ENCODE results near the gene PKP1.

The PKP1 gene

DNA sequence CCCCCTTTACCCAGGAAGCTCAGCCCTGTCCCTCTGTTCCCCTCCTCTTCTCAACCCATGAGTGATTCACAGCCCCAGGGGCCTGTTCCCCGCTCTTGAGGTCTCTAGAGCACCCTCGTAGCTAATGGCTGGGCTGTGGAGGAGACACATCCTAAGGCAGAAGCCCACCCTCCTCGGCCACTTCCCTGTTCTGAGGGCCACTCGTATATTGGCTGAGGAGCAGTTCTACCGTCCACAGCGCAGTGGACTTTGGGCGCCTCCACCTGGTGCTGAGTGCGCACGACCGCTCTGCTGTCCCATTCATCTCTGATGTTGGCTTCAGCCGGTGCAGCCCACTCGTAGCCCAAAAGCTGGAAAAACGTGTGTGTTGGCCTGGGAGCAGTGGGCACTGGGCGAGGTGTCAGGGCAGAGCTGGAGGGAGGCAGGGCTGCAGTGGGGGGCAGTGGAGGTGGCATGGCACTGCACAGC lies 24.5 kb upstream of the PKP1 start:
- H3K4me3 ChIP-seq (ENCODE audit: low read length), result no peak overlapping the region
- DNase-seq (ENCODE audit: low read depth, low spot score), result no peak

DNA sequence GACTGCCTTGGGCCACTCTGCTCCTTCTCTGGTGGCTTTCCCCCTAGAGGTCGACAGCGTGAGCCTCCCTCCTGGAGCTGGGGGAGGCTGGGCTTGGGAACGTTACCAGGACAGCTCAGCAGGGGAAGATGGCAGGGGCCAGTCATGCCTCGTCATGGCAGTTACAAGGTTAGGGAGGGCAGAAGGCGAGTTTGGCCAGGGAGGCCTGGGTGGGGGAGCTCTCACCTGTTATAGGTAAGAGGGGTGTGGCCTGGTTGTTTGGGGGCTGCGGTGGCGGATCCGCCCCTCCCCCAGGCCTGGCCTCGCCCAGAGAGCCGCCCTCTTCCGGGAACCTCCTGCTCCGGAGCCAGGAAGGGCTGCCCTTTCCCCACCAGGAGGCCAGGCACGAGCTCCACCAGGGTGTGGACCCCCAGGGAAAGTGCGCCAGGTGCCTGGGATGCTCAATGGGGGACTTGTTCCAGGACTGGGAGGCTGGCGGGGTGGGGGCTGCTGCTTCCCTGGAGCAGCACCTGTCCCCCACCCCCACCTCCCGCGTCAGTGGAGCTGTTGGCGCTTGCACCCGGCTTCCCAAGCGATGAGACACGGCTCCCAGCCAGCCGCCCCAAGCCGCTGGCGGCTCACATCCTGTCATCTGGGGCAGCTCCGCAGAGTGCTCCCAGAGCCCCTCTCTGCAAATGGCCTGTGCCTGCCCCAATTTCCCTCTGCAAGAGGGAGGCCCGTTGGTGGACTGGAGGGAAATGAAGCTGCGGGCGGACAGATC lies 23.6 kb upstream of the PKP1 start:
- DNase-seq (ENCODE audit: low read depth, low spot score), result no peak
- H3K4me3 ChIP-seq (ENCODE audit: low read length), result no peak overlapping the region

GRCh38 chr1:201260236-201260590 lies 23.1 kb upstream of the PKP1 start:
- no peak overlapping the region for H3K4me3 ChIP-seq (ENCODE audit: low read length)
- no peak for DNase-seq (ENCODE audit: low read depth, low spot score)

DNA sequence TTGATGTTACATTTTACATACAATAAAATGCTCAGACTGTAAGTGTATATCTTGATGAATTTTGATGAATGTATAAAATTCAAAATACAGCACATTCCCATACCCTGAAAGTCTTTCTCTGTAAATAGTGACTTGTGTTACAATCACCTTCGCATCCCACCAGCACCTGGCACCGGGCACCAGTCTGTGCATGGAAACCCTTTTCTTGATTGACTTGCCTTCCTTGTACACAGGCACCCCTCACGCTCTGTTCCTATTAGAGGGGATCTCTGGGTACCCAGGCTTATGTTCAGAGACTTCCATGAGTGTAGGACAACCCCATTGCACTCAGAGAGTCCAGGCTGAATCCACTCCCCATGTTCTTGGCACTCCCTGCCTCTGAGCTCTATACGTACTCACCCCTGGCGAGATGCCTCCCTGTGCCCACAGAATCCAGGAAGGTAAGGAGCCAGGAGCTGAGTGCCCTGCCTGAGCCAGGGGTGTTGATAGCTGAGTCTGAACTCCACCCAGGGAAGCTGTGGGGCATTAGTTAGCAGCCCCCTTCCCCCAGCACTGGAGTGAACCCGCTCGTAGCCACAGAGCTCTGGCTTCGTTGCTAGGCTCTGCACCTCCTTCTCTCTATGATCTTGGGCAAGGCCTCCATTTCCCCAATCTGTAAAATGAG lies 22.5 kb upstream of the PKP1 start:
- no peak overlapping the region for H3K4me3 ChIP-seq (ENCODE audit: low read length)
- no peak for DNase-seq (ENCODE audit: low read depth, low spot score)

GRCh38 chr1:201261771-201262547 lies 21.3 kb upstream of the PKP1 start:
- H3K4me3 ChIP-seq (ENCODE audit: low read length), result no peak overlapping the region
- DNase-seq (ENCODE audit: low read depth, low spot score), result no peak

DNA sequence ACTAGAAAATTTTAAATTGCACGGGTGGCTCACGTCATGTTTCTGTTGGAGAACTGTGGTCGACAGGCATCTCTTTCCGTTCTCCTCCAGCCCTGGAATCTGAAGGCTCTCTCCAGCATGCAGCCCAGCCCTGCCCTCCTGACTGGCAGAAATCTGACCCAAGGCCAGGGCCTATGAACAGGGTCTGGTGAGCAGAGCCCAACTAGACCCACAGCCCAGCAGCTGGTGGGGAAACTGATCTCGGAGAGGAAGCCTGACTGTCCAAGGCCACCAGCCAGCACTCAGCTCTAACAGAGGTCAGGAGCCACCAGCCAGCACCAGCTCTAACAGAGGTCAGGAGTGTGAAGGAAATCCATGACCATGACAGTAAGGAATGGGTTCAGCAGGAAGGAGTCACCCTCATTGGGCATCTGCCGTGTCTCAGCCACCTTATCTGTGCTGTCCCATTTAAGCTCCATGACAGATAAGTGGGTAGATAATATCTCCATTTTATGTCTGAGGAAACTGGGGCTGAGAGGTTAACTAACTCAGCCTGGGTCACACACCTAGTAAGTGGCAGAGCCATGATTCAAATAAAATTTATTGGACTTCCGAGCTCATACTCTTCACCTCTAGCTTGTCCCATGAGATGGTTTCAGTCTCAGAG lies 20.2 kb upstream of the PKP1 start:
- no peak for DNase-seq (ENCODE audit: low read depth, low spot score)
- H3K4me3 ChIP-seq (ENCODE audit: low read length), result no peak overlapping the region

DNA sequence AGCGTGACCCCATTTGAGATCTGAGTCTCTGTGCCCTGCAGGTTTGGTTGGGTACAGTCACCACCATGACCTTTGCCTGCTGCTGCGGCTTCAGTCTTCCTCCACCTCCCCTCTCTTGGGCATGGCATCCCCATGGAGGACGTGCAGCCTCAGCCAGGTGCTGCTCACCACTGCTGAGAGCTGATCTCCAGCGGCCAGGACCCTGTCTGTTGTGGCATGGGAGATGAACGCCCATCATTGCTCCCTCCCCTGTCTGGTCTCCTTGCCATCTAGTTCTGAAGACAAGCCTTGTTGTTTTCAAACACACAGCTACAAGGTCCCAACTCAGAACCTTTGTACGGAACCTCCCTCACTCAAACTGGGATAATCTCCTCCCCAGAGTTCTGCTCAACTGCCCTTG lies 19.2 kb upstream of the PKP1 start:
- DNase-seq (ENCODE audit: low read depth, low spot score), result no peak
- no peak overlapping the region for H3K4me3 ChIP-seq (ENCODE audit: low read length)

DNA sequence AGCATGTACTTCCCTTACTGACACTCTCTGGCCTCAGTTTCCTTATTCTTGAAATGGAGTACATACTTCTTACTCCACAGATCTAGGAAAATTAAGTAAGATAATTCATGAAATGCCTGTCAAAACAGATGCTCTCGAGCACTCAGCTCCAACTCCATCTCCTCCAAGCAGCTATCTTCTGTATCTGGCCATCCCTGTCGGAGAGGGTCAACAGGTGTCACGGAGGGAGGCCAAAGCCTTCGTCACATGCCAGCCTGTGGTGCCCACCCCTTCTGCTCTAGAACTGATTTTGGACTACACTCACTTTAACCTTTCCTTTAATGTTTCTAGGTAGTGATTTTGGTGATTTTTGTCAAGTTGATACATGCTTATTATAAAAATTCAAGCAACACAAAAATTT lies 18.8 kb upstream of the PKP1 start:
- H3K4me3 ChIP-seq (ENCODE audit: low read length), result no peak overlapping the region
- no peak for DNase-seq (ENCODE audit: low read depth, low spot score)

DNA sequence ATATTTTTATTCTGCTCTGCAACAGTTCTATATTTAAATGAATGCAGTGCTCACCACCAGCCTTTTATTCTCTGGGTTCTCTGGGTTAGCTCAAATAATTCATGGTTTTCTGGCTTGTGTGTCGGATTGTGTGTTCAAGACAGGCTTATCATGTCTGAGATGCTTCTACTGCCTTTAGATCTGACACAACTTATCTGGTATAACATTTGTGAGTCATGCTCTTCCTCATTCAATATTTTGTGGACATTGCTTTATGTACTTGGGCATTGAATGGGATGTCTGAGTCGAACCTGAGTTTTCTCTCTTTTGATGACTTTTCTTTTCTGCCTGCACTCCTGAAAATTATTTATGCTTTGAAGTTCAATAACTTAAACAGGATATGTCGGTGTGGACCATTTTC lies 17.6 kb upstream of the PKP1 start:
- no peak overlapping the region for H3K4me3 ChIP-seq (ENCODE audit: low read length)
- DNase-seq (ENCODE audit: low read depth, low spot score), result no peak

DNA sequence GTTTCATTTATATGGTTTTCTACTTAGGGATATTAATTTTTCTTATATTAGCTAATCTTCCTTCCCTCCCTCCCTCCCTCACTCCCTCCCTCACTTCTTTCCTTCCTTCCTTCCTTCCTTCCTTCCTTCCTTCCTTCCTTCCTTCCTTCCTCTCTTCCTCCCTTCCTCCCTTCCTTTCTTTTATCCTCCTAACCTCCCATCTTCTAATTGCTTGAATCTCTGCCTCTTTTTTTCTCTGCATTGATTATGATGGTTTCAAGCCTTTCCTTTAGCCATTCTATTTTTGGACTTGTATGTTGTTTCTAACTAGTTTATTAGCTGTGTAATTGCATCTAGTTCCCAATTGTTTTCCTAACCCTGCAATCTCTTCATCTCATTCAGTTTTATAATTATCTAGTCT lies 17.0 kb upstream of the PKP1 start:
- no peak for DNase-seq (ENCODE audit: low read depth, low spot score)
- no peak overlapping the region for H3K4me3 ChIP-seq (ENCODE audit: low read length)

DNA sequence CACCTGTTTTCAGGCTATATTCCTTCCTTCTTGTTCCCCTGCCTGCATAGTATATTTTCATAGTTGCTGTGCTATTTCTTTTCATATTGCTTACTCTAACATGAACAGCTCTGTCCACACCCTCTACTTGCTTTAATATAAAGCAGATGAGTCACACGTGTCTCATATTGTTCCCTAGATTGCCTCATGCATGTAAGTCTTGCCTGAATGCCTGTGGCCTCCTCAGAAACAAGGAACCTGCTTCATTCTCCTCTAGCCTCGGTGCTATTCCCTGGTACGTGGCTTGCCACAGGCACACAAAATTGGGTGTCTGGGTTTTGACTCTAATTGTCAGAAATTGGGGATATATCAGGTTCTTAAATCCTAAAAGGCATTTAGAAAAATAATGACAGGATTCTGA lies 16.5 kb upstream of the PKP1 start:
- no peak overlapping the region for H3K4me3 ChIP-seq (ENCODE audit: low read length)
- DNase-seq (ENCODE audit: low read depth, low spot score), result no peak

GRCh38 chr1:201267481-201268229 lies 15.7 kb upstream of the PKP1 start:
- no peak overlapping the region for H3K4me3 ChIP-seq (ENCODE audit: low read length)
- no peak for DNase-seq (ENCODE audit: low read depth, low spot score)

GRCh38 chr1:201268604-201269151 lies 14.6 kb upstream of the PKP1 start:
- H3K4me3 ChIP-seq (ENCODE audit: low read length), result no peak overlapping the region
- no peak for DNase-seq (ENCODE audit: low read depth, low spot score)

GRCh38 chr1:201269281-201269680 lies 14.0 kb upstream of the PKP1 start:
- H3K4me3 ChIP-seq (ENCODE audit: low read length), result no peak overlapping the region
- no peak for DNase-seq (ENCODE audit: low read depth, low spot score)

DNA sequence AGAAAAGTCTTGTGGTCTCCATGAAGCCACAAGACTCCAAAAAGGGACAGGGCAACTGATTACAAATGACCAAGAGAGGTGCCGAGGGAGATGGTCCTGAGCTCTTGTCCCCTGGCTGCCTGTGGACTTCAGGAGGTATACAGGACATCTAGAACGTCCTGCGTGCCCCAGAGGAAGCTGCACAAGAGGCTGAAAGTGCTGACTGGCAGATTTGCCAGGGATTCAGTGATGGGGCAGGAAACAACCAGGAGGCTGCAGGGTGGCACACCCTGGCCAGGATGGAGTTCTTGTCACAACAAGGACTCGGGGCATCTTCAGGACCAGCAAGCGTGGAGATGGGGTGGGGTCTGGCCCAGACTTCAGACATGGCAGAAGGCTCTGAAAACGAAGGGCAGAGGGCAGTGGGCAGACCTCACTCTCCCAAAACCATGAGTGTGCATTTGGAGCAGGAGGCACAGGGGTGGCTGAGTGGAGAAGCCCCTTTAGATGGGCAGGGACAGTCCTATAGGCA lies 13.4 kb upstream of the PKP1 start:
- DNase-seq (ENCODE audit: low read depth, low spot score), result no peak
- no peak overlapping the region for H3K4me3 ChIP-seq (ENCODE audit: low read length)

DNA sequence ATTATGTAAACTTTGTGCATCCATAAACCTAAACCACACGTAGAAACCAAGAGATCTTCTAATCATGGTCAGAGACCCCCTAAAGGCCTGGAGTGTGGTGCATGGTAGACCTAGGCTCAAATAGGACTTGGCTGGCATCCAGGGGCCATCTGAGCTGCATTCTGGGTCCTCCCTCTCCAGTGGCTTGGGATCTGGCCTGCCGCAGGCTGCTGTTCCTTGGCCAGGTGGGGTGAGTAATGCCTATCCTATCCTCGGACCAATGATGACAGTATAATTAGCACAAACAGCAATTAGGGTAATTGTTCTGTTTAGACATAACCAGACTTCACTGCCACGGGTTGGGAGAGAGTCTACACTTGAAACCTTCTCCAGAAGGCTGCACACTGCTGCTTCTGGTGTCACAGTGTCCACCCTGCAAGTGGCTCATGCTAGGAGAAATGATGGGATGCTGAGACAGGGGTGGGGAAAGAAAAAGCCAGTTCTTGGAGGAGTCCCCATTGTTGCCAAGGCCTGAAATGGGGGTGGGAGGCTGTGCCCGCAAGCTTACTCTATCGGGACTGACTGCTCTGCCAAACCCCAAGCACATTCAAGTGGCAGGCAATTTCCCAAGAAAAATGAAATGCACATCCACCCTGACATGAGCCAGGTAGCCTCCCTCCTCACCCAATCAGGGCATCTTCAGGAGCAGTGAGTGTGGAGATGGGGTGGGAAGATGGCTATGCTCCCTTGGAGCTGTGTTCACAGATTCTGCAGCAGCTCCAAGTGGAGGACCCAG lies 12.5 kb upstream of the PKP1 start:
- DNase-seq (ENCODE audit: low read depth, low spot score), result no peak
- H3K4me3 ChIP-seq (ENCODE audit: low read length), result no peak overlapping the region

GRCh38 chr1:201272799-201273198 lies 10.5 kb upstream of the PKP1 start:
- H3K4me3 ChIP-seq (ENCODE audit: low read length), result no peak overlapping the region
- no peak for DNase-seq (ENCODE audit: low read depth, low spot score)

Data from Jurkat, Clone E6-1 (cell line).